Measurements from ENCODE around the gene PTBP3.
A peak's percentile ranks its signal among the peaks of the same experiment; 100 is the strongest.

Gene PTBP3

DNA sequence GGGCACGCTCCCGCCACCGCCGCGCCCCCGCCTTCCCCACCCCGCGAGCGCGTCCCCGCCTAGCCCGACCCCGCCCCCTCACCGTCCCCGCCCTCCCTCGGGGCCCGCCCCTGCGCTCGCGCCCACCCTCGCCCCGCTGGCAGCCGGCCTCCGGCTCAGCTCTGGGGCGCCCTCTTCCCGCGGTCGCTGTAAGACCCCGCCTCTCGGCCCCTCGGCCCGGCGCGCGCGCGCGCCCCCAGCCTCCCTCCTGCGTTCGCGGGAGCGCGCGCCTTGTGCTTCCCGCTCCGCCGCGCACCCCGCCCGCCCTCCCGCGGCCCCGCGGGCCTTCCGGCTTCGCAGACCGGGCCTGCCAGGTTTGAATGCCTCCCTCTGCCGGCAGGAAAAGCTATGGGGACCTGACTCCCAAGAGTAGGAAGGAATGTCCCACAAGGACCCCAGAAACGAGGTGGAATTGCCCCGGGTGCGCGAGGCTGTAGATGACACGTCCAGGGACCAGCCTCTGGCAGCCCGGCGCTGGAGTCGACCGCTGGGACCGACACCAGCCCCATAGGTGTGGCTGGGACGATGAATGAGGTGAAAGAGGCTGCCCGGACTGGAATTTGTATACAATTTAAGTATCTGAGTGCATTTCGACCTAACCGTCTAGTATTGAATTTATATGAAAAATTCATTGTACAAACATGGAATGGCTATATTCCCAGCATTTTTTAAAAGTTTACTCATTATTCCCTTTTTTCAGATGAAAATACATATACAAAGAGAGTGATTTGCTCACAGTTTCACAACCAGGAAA lies 416 bp upstream of the PTBP3 start:
- Histone ChIP-seq H3K23ac (ENCODE audit: low read depth, low read length, poor library complexity) (peak overlapping the region; percentile 100), H3K9me3 (replicated peaks in 1 of 2; ENCODE audit: control insufficient read depth in 2 of 2, insufficient read depth in 1 of 2, low read depth in 1 of 2, low read length in 2 of 2) (no peaks in the 10 kb centered on the region), H3K27ac (replicated peaks; ENCODE audit: low read length) (peak overlapping the region; percentile 59), H2AFZ (ENCODE audit: low read length) (peak overlapping the region; percentile 98), H2BK5ac (ENCODE audit: low read length) (peak overlapping the region; percentile 95), H2AK5ac (ENCODE audit: low read depth, low read length) (no peak overlapping the region), H4K8ac (ENCODE audit: low read depth, low read length) (no peak overlapping the region), H3K4me1 (ENCODE audit: control insufficient read depth in 2 of 2, insufficient read depth in 1 of 2, low read depth in 1 of 2, low read length in 2 of 2) (peaks cover 0 to 3% of the 10 kb centered on the region in 2 donors), H3K27me3 (ENCODE audit: control insufficient read depth in 3 of 3, insufficient read depth in 3 of 3, low read depth in 1 of 3, low read length in 3 of 3) (no peaks in the 10 kb centered on the region), H3K14ac (ENCODE audit: low read length) (no peak overlapping the region), H3K4ac (ENCODE audit: low read length) (no peak overlapping the region), H3K36me3 (replicated peaks in 1 of 2; ENCODE audit: control insufficient read depth in 2 of 2, insufficient read depth in 2 of 2, low read length in 2 of 2) (no peaks in the 10 kb centered on the region), H2BK120ac (ENCODE audit: low read depth, low read length) (no peak overlapping the region), H3K4me3 (ENCODE audit: low read length in 2 of 2) (peak overlapping the region; percentile 92 to 94), H3K9ac (ENCODE audit: low read depth, low read length, poor library complexity) (no peak overlapping the region), H2BK15ac (ENCODE audit: low read length) (no peak overlapping the region), H4K91ac (ENCODE audit: low read depth, low read length, poor library complexity) (no peak overlapping the region), H3K18ac (ENCODE audit: low read length) (peak overlapping the region; percentile 55), H2BK12ac (ENCODE audit: low read length) (no peak overlapping the region), H3K4me2 (ENCODE audit: insufficient read depth, low read length, poor library complexity, severe bottlenecking) (peak overlapping the region; percentile 43), H3K79me1 (ENCODE audit: low read depth, low read length) (no peaks in the 10 kb centered on the region)
- no CpG with 5 or more reads among the region's 72 CpGs for WGBS, 2 donors (ENCODE audit: extremely low coverage in 2 of 2, insufficient read length in 2 of 2, insufficient replicate concordance in 1 of 2)
- peak; percentile 97 for DNase-seq (ENCODE audit: low spot score)

DNA sequence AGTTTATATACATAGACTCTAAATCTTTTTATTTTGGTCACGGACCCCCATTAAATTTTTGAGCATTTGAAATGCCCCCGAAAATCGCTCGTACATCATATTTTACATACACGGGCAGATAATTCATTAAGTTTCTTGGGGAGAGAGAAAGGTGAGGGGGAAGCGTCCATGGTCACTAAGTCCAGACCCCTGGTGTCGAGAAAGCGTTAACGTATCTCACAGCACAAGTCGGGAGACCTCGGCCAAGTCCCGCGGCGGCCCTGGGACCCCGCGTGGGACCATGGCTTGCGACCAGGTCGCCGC lies 794 bp downstream of the PTBP3 start:
- no CpG with 5 or more reads among the region's 19 CpGs for WGBS, 2 donors (ENCODE audit: extremely low coverage in 2 of 2, insufficient read length in 2 of 2, insufficient replicate concordance in 1 of 2)
- no peak overlapping the region for H2AK5ac ChIP-seq (ENCODE audit: low read depth, low read length)

DNA sequence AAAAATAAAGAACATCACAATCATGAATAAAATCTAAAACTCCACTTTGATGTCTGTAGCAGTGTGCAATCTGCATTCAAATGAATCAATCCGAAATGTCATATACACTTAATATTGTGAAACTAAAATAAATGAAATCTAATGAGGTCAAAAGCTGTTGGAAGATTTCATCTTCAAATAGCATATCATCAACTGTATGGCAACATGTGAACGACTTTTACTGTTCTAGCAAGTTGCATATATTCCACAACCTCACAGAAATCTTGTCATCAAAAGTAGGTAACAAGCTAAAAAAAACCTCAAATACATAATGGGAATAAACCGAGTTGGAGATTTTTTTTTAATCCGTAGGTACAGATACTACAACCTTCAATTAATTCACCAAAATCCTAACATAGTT lies 1.2 kb downstream of the PTBP3 start:
- no CpG with 5 or more reads among the region's 4 CpGs for WGBS, 2 donors (ENCODE audit: extremely low coverage in 2 of 2, insufficient read length in 2 of 2, insufficient replicate concordance in 1 of 2)
- H2BK120ac ChIP-seq (ENCODE audit: low read depth, low read length), result no peak overlapping the region
- no peak for DNase-seq (ENCODE audit: low spot score)

More for the DNA sequence above, 794 bp downstream of the PTBP3 start:
- Histone ChIP-seq H3K23ac (ENCODE audit: low read depth, low read length, poor library complexity) (peak overlapping the region; percentile 96), H3K27me3 (ENCODE audit: control insufficient read depth in 3 of 3, insufficient read depth in 3 of 3, low read depth in 1 of 3, low read length in 3 of 3) (no peaks in the 10 kb centered on the region), H3K4me3 (ENCODE audit: low read length in 2 of 2) (peak overlapping the region; percentile 92 to 94), H4K8ac (ENCODE audit: low read depth, low read length) (no peak overlapping the region), H3K36me3 (replicated peaks in 1 of 2; ENCODE audit: control insufficient read depth in 2 of 2, insufficient read depth in 2 of 2, low read length in 2 of 2) (peaks cover 0 to 2% of the 10 kb centered on the region in 2 donors), H3K4ac (ENCODE audit: low read length) (no peak overlapping the region), H3K18ac (ENCODE audit: low read length) (peak overlapping the region; percentile 98), H2BK5ac (ENCODE audit: low read length) (peak overlapping the region; percentile 95), H3K79me1 (ENCODE audit: low read depth, low read length) (no peaks in the 10 kb centered on the region), H2AFZ (ENCODE audit: low read length) (peak overlapping the region; percentile 98), H4K91ac (ENCODE audit: low read depth, low read length, poor library complexity) (no peak overlapping the region), H3K9me3 (replicated peaks in 1 of 2; ENCODE audit: control insufficient read depth in 2 of 2, insufficient read depth in 1 of 2, low read depth in 1 of 2, low read length in 2 of 2) (no peaks in the 10 kb centered on the region), H3K4me2 (ENCODE audit: insufficient read depth, low read length, poor library complexity, severe bottlenecking) (peak overlapping the region; percentile 43), H3K14ac (ENCODE audit: low read length) (peak overlapping the region; percentile 94), H3K9ac (ENCODE audit: low read depth, low read length, poor library complexity) (peak overlapping the region; percentile 99), H2BK12ac (ENCODE audit: low read length) (no peak overlapping the region), H2BK120ac (ENCODE audit: low read depth, low read length) (no peak overlapping the region), H3K27ac (replicated peaks; ENCODE audit: low read length) (peak overlapping the region; percentile 98), H3K4me1 (ENCODE audit: control insufficient read depth in 2 of 2, insufficient read depth in 1 of 2, low read depth in 1 of 2, low read length in 2 of 2) (peaks cover 0 to 3% of the 10 kb centered on the region in 2 donors), H2BK15ac (ENCODE audit: low read length) (peak overlapping the region; percentile 100)
- DNase-seq (ENCODE audit: low spot score), result no peak

DNA sequence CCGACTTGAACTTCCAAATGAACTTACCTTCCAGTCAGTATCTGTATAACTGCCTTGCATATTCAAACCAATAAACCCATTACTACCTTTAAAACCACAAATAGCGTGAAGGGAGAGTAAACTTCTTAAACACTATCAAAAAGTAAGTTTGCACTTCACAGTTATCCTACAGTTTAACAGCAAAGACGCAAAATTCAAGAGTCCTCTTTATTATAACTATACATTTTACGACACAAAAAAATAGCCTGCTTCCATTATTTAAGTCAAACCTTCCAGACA lies 1.8 kb downstream of the PTBP3 start:
- Histone ChIP-seq H4K8ac (ENCODE audit: low read depth, low read length) (no peak overlapping the region), H2BK120ac (ENCODE audit: low read depth, low read length) (no peak overlapping the region), H3K79me1 (ENCODE audit: low read depth, low read length) (no peaks in the 10 kb centered on the region), H3K9me3 (replicated peaks in 1 of 2; ENCODE audit: control insufficient read depth in 2 of 2, insufficient read depth in 1 of 2, low read depth in 1 of 2, low read length in 2 of 2) (no peaks in the 10 kb centered on the region), H2AFZ (ENCODE audit: low read length) (no peak overlapping the region), H3K23ac (ENCODE audit: low read depth, low read length, poor library complexity) (no peak overlapping the region), H3K4ac (ENCODE audit: low read length) (no peak overlapping the region), H2AK5ac (ENCODE audit: low read depth, low read length) (no peak overlapping the region), H3K4me2 (ENCODE audit: insufficient read depth, low read length, poor library complexity, severe bottlenecking) (no peak overlapping the region), H2BK12ac (ENCODE audit: low read length) (no peak overlapping the region), H4K91ac (ENCODE audit: low read depth, low read length, poor library complexity) (no peak overlapping the region), H3K36me3 (replicated peaks in 1 of 2; ENCODE audit: control insufficient read depth in 2 of 2, insufficient read depth in 2 of 2, low read length in 2 of 2) (peaks cover 0 to 2% of the 10 kb centered on the region in 2 donors), H3K18ac (ENCODE audit: low read length) (no peak overlapping the region), H3K9ac (ENCODE audit: low read depth, low read length, poor library complexity) (no peak overlapping the region), H3K4me3 (ENCODE audit: low read length in 2 of 2) (peak overlapping the region in 1 of 2 donors; percentile 92), H3K14ac (ENCODE audit: low read length) (no peak overlapping the region), H3K27me3 (ENCODE audit: control insufficient read depth in 3 of 3, insufficient read depth in 3 of 3, low read depth in 1 of 3, low read length in 3 of 3) (no peaks in the 10 kb centered on the region), H3K4me1 (ENCODE audit: control insufficient read depth in 2 of 2, insufficient read depth in 1 of 2, low read depth in 1 of 2, low read length in 2 of 2) (peaks cover 0 to 3% of the 10 kb centered on the region in 2 donors), H2BK15ac (ENCODE audit: low read length) (no peak overlapping the region), H3K27ac (replicated peaks; ENCODE audit: low read length) (no peak overlapping the region), H2BK5ac (ENCODE audit: low read length) (no peak overlapping the region)
- 100% methylated on average over 1 of the region's 4 CpGs; no CpG with 5 or more reads in 1 of the 2 donors for WGBS, 2 donors (ENCODE audit: extremely low coverage in 2 of 2, insufficient read length in 2 of 2, insufficient replicate concordance in 1 of 2)
- no peak for DNase-seq (ENCODE audit: low spot score)

More for the DNA sequence above, 1.2 kb downstream of the PTBP3 start:
- Histone ChIP-seq H2BK5ac (ENCODE audit: low read length) (no peak overlapping the region), H3K14ac (ENCODE audit: low read length) (no peak overlapping the region), H2AK5ac (ENCODE audit: low read depth, low read length) (no peak overlapping the region), H3K4me2 (ENCODE audit: insufficient read depth, low read length, poor library complexity, severe bottlenecking) (no peak overlapping the region), H3K36me3 (replicated peaks in 1 of 2; ENCODE audit: control insufficient read depth in 2 of 2, insufficient read depth in 2 of 2, low read length in 2 of 2) (peaks cover 0 to 2% of the 10 kb centered on the region in 2 donors), H3K18ac (ENCODE audit: low read length) (no peak overlapping the region), H3K4me3 (ENCODE audit: low read length in 2 of 2) (peak overlapping the region in 1 of 2 donors; percentile 92), H2BK15ac (ENCODE audit: low read length) (no peak overlapping the region), H3K23ac (ENCODE audit: low read depth, low read length, poor library complexity) (no peak overlapping the region), H4K91ac (ENCODE audit: low read depth, low read length, poor library complexity) (no peak overlapping the region), H3K9ac (ENCODE audit: low read depth, low read length, poor library complexity) (no peak overlapping the region), H3K27ac (replicated peaks; ENCODE audit: low read length) (no peak overlapping the region), H3K27me3 (ENCODE audit: control insufficient read depth in 3 of 3, insufficient read depth in 3 of 3, low read depth in 1 of 3, low read length in 3 of 3) (no peaks in the 10 kb centered on the region), H3K79me1 (ENCODE audit: low read depth, low read length) (no peaks in the 10 kb centered on the region), H4K8ac (ENCODE audit: low read depth, low read length) (no peak overlapping the region), H3K4ac (ENCODE audit: low read length) (no peak overlapping the region), H2BK12ac (ENCODE audit: low read length) (no peak overlapping the region), H2AFZ (ENCODE audit: low read length) (peak overlapping the region; percentile 98), H3K9me3 (replicated peaks in 1 of 2; ENCODE audit: control insufficient read depth in 2 of 2, insufficient read depth in 1 of 2, low read depth in 1 of 2, low read length in 2 of 2) (no peaks in the 10 kb centered on the region), H3K4me1 (ENCODE audit: control insufficient read depth in 2 of 2, insufficient read depth in 1 of 2, low read depth in 1 of 2, low read length in 2 of 2) (peaks cover 0 to 3% of the 10 kb centered on the region in 2 donors)
